GM12892 (cell line): ENCODE measurements around the gene TMOD2.

ENCODE experiments used
- POLR2A ChIP-seq: IDR thresholded peaks from 2 replicates; pipeline ENCODE4 v1.6.1; 2011; ENCODE audit warnings: low read depth, low read length, control low read depth
- POLR2AphosphoS5 ChIP-seq: IDR thresholded peaks from 2 replicates; pipeline ENCODE4 v1.6.1; 2011; ENCODE audit warnings: low read depth, low read length, control low read depth

GRCh38 chr15:51865317-51865716 lies 113.9 kb downstream of the TMOD2 start:
- TF ChIP-seq POLR2A (no peak), POLR2AphosphoS5 (no peak)
